ENCODE data around the gene SORT1. TPM values are rescaled to one million over a fixed set of nuclear protein-coding genes. Genes with fewer than 3 reads are reported as not detected.

SORT1 gene
- total and polyA plus RNA-seq, 4 donors: 1.0 to 10.6 (median 3.4) TPM

- WGBS: 51% methylated on average over 5 of the region's 5 CpGs
- H3K4me3 ChIP-seq (ENCODE audit: low read depth in 1 of 3, low read length in 3 of 3): no peak overlapping the region
Observed at GRCh38 chr1:109373126-109373525, 24.6 kb downstream of the SORT1 start.

GRCh38 chr1:109372281-109372680, 25.4 kb downstream of the SORT1 start:
- H3K9ac ChIP-seq (ENCODE audit: low read depth in 1 of 2, low read length in 2 of 2): no peak overlapping the region
- TF ChIP-seq REST (IDR thresholded peaks at IDR 0.05): no peak
- no peak for TF ChIP-seq MAX (IDR thresholded peaks at IDR 0.05)
- TF ChIP-seq HNF4G (IDR thresholded peaks at IDR 0.05): no peak
- TF ChIP-seq ATF3 (IDR thresholded peaks at IDR 0.05): no peak
- TF ChIP-seq TAF1 (conservative IDR thresholded peaks at IDR 0.05): no peak
- no peak for TF ChIP-seq JUND (IDR thresholded peaks at IDR 0.05)
- TF ChIP-seq NR2F2 (IDR thresholded peaks at IDR 0.05): no peak
- no peak for TF ChIP-seq RXRA (IDR thresholded peaks at IDR 0.05)
- TF ChIP-seq CTCF (IDR thresholded peaks at IDR 0.05; ENCODE audit: low read depth, low read length, missing input control): no peak
- no peak for TF ChIP-seq GABPA (IDR thresholded peaks at IDR 0.05 in 1 of 2, conservative IDR thresholded peaks at IDR 0.05 in 1 of 2)
- no peak for TF ChIP-seq HNF4A (conservative IDR thresholded peaks at IDR 0.05)
- no peak for TF ChIP-seq SP1 (IDR thresholded peaks at IDR 0.05)
- TF ChIP-seq RAD21 (IDR thresholded peaks at IDR 0.05): no peak
- TF ChIP-seq FOXA2 (IDR thresholded peaks at IDR 0.05): no peak
- no peak for TF ChIP-seq EGR1 (IDR thresholded peaks at IDR 0.05; ENCODE audit: low read depth in 2 of 2)
- no peak for TF ChIP-seq YY1 (IDR thresholded peaks at IDR 0.05)
- H3K9me3 ChIP-seq (ENCODE audit: control insufficient read depth in 4 of 4, low read length in 3 of 4): no peaks in the 10 kb centered on the region
- 92% methylated on average over 6 of the region's 6 CpGs for WGBS
- DNase-seq (ENCODE audit: low spot score): no peak
- H3K36me3 ChIP-seq (ENCODE audit: control insufficient read depth in 4 of 4, insufficient read depth in 3 of 4, low read depth in 1 of 4, low read length in 3 of 4): no peaks in the 10 kb centered on the region
- H3K4me1 ChIP-seq (ENCODE audit: control insufficient read depth in 4 of 4, insufficient read depth in 4 of 4, low read length in 3 of 4): peaks cover 0 to 4% (median 1%) of the 10 kb centered on the region in 4 donors
- H3K27me3 ChIP-seq (ENCODE audit: control insufficient read depth in 4 of 4, insufficient read depth in 4 of 4, low read length in 3 of 4): no peaks in the 10 kb centered on the region
- no peak overlapping the region for H3K27ac ChIP-seq (ENCODE audit: low read depth in 1 of 2, low read length in 2 of 2)
- H3K4me3 ChIP-seq (ENCODE audit: low read depth in 1 of 3, low read length in 3 of 3): no peak overlapping the region

More at GRCh38 chr1:109373126-109373525, 24.6 kb downstream of the SORT1 start:
- Histone ChIP-seq H3K36me3 (ENCODE audit: control insufficient read depth in 4 of 4, insufficient read depth in 3 of 4, low read depth in 1 of 4, low read length in 3 of 4) (no peaks in the 10 kb centered on the region), H3K4me1 (ENCODE audit: control insufficient read depth in 4 of 4, insufficient read depth in 4 of 4, low read length in 3 of 4) (peaks cover 0 to 4% (median 1%) of the 10 kb centered on the region in 4 donors), H3K27ac (ENCODE audit: low read depth in 1 of 2, low read length in 2 of 2) (no peak overlapping the region), H3K9me3 (ENCODE audit: control insufficient read depth in 4 of 4, low read length in 3 of 4) (no peaks in the 10 kb centered on the region), H3K9ac (ENCODE audit: low read depth in 1 of 2, low read length in 2 of 2) (no peak overlapping the region), H3K27me3 (ENCODE audit: control insufficient read depth in 4 of 4, insufficient read depth in 4 of 4, low read length in 3 of 4) (no peaks in the 10 kb centered on the region)
- no peak for DNase-seq (ENCODE audit: low spot score)
- TF ChIP-seq GABPA (IDR thresholded peaks at IDR 0.05 in 1 of 2, conservative IDR thresholded peaks at IDR 0.05 in 1 of 2): no peak
- no peak for TF ChIP-seq HNF4G (IDR thresholded peaks at IDR 0.05)
- TF ChIP-seq MAX (IDR thresholded peaks at IDR 0.05): no peak
- no peak for TF ChIP-seq ZBTB33 (IDR thresholded peaks at IDR 0.05)
- TF ChIP-seq EGR1 (IDR thresholded peaks at IDR 0.05; ENCODE audit: low read depth in 2 of 2): no peak
- no peak for TF ChIP-seq SP1 (IDR thresholded peaks at IDR 0.05)
- no peak for TF ChIP-seq TAF1 (conservative IDR thresholded peaks at IDR 0.05)

Measured in liver (tissue), 9 donors.